Stimulated activated naive CD4-positive, alpha-beta T cell (primary cell): ENCODE measurements around the gene FAM50B.

Experiments
- DNase-seq, 6 experiments: peaks; one replicate each; lab custom pipeline; 2025; lab: John Stamatoyannopoulos, UW

FAM50B gene

DNA sequence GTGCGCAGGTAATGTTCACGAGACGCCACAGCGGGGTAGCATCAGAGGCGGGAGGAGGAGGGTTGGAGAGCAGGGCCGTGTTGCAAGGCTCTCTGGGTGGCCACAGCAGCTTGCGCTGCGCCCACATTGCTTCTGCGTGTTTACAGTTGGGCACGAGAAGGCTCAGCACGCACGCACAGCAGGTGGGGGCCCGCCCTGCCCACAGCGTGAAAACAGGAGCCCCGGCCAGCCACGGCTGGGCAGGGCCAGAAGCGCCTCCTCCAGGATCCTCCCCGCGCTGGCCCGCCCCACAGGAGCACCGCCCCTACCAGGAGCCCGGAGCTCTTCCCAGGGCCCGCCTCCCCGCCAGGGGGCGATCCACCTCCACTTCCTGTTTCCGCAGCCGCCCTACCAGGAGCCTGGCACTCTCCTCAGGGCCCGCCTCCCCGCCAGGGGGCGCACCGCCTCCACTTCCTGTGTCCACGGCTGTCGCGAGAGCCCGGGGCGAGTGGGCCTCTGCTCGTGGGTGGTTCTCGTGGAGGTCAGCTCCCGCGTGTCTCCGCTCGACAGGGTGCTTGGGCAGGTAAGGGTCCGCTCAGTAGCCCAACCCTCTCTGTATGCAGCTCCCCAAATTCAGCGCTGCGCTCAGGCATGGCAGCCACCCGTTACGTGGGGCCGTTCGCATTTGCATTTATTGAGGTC is at the start of gene FAM50B:
TSS of gene FAM50B (plus strand) at position 449 of the 681 bp plus-strand sequence. CDS start 439 bp downstream, outside the sequence.
- peak; percentile 83 to 93 (median 88) for DNase-seq

DNA sequence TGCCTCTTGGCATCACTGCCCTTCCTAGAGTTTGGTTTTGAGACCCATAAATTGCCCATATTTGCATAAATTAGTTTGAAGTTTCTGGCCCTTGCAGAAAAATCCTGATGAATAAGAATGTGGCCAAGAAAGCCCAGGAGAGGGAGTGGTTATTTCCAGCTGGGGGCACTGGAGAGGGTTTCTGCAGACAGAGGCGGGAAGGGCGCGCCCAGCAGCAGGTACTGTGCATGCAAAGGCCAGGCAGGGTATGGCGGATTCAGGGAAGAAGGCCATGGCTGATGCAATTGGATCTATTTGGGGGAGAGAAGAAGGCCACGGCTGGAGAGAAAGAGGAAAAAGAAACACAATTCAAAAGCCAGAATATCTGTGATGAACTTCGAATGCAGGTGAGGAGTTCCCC is 49.5 kb upstream of the FAM50B start:
- no peak for DNase-seq

DNA sequence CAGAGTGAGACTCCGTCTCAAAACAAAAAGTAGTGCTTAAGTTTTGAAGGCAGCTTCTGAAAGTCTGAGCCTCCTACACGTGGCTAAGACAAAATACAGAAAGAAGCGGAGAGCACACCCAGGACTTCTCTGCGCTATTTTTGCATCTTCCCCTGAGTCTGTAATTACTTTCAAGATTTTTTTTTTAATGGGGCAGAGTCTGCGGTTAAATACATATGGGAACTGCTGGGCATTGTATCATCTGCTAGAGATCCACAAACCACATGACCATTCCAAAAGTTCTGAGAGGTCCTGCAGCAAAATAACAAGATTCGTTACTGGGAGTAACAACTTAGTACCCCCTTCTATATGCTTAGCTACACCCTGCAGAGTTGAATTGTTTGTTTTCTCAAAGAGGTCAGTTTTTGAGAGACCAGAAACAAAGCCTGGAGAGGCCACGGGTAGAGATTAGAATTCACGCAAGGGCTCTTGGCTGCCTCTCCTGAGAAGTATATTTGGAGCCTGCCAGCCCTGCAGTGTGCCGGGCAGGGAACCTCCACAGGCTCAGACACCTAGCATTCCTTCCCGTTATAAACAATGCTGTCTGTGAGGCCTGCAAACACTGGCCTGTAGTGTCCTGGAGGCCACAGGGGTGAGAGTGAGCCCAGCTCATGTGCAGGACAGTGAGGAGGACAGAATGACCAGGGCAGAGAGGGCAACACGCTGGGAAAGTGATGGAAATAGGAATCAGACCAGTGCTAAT is 48.2 kb upstream of the FAM50B start:
- DNase-seq = no peak

GRCh38 chr6:3801960-3802359 is 47.2 kb upstream of the FAM50B start:
- DNase-seq = no peak

GRCh38 chr6:3803627-3804468 is 45.3 kb upstream of the FAM50B start:
- DNase-seq = no peak

GRCh38 chr6:3804964-3805363 is 44.2 kb upstream of the FAM50B start:
- DNase-seq = no peak

DNA sequence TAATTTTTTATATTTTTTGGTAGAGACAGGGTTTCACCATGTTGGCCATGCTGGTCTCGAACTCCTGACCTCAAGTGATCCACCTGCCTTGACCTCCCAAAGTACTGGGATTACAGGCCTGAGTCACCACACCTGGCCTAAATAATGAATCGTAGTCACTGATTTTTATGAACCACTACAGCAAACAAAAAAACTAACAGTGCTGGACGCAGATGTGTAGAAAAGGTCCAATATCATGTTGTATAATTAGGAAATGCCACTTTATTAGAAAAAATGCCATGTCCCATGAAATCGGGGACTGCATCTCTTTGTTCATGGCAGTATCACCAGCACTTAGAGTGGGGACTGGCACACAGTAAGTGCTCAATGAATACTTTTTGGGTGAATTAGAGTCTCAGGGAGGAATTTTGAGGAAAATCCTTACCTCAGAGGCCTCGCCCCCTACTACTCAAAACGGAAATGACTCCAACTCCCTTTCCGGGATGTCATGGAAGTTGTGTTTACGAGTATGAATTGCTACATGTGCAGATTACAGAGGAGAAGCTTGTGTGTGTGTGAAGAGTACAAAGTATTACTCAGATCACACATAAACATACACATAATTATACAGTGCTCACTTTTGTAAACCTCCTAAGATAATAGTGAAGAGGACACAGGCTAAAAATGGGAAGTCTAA is 43.6 kb upstream of the FAM50B start:
- no peak for DNase-seq

DNA sequence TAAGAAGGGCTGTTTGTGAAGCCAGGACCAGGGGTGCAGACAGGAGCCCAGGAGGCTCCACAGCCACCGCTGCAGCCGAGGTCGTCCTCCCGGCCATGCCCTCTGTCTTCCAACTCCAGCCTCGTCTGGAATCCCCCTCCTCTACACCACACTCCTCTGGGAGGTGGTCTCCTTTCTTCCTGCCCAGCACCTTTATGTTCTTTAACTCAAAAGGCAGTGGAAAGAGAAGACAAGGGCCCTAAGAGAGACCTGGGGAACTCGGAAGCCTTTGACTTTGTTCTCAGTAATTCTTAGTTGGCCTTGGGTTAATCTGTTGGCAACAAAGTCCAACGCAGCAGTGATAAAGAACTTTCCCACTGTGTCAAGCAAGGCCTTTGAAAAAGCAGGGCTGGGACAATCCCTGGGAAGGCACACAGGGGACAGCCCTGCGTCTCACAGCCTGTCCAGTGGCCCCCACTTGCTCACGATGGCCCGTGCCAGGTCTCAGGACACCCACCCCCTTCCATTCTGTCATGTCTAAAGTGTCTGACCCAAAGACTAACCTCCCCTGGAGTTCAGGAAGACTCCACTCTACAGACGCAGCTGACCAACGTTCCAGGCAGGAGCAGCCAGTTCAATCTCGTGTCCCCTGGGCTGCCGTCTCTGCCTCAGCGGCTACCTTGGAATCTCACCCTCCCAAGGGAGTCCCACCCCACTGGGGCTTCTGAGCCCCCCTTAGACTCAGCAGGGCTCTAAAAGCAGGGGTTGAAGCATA is 42.8 kb upstream of the FAM50B start:
- no peak for DNase-seq

DNA sequence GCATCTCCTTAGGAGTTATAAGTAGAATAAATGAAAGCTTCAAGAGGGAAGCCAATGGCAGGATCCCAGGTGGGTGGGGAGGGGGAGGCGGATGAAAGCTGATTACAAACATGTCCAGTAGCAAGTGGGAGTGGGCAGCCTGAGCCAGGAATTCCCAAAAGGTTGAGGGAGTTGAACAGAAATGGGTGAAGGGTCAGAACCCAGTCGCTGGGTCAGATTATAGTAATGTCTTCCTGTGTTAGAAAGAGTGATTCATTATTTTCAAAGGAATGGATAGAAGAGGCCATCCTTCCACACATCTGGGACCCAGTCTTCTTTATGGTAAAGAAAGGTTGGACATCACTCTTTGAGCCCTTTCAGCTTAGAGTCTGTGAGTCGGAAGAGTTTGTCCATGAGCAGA is 41.0 kb upstream of the FAM50B start:
- no peak for DNase-seq

GRCh38 chr6:3808759-3809514 is 40.2 kb upstream of the FAM50B start:
- DNase-seq = no peak

DNA sequence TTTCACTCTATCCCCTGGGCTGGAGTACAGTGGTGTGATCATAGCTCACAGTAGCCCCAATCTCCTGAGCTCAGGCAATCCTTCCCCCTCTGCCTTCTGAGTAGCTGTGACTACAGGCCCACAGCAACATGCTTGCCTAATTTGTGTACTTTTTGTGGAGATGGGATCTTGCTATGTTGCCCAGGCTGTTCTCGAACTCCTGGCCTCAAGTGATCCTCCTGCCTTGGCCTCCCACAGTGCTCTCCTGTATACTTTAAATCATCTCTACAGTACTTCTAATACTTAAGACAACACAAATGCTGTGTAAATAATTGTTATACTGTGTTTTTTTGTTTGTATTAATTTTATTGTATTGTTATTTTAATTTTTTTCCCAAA is 39.7 kb upstream of the FAM50B start:
- DNase-seq = no peak

DNA sequence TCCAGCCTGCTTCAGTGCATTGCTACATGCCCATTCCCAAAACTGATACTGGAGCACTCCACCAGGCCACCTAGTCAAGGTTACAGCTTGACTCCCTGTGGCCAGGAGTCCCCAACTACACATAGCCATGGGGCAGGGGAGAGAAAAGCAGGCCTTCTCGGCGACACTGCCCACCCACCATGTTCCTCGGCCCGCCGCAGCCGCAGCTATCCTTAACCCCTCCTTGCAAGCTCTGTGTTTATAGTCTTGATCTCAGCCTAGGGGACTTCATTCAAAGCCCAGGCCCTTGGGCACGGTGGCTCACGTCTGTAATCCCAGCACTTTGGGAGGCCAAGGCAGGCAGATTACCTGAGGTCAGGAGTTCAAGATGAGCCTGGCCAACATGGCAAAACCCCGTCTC is 39.2 kb upstream of the FAM50B start:
- no peak for DNase-seq

DNA sequence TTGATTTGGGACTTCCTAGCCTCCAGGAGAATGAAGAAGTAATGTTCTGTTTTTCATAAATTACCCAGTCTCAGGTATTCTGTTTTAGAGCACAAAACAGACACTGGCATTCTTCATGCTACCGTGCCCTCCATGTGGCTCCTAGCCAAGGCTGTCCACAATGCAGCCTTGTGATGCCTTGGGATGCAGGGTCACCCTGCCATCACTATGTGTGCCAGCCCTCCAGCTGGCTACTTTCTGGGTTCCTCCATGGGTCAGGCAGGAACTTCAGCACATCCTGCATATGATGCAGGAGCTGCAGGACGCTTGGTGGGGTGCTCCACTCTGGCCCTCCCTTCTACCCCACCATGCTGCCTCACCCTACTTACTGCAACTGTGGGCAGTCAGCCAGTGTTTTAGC is 38.0 kb upstream of the FAM50B start:
- DNase-seq = no peak

- DNase-seq = no peak
Observed at GRCh38 chr6:3812596-3812995, 36.6 kb upstream of the FAM50B start.

- DNase-seq = no peak
Observed at GRCh38 chr6:3813150-3813780, 35.9 kb upstream of the FAM50B start.

GRCh38 chr6:3813918-3814317 is 35.3 kb upstream of the FAM50B start:
- DNase-seq = no peak

- no peak for DNase-seq
Observed at GRCh38 chr6:3814539-3814938, 34.6 kb upstream of the FAM50B start.

GRCh38 chr6:3816251-3816650 is 32.9 kb upstream of the FAM50B start:
- no peak for DNase-seq

DNA sequence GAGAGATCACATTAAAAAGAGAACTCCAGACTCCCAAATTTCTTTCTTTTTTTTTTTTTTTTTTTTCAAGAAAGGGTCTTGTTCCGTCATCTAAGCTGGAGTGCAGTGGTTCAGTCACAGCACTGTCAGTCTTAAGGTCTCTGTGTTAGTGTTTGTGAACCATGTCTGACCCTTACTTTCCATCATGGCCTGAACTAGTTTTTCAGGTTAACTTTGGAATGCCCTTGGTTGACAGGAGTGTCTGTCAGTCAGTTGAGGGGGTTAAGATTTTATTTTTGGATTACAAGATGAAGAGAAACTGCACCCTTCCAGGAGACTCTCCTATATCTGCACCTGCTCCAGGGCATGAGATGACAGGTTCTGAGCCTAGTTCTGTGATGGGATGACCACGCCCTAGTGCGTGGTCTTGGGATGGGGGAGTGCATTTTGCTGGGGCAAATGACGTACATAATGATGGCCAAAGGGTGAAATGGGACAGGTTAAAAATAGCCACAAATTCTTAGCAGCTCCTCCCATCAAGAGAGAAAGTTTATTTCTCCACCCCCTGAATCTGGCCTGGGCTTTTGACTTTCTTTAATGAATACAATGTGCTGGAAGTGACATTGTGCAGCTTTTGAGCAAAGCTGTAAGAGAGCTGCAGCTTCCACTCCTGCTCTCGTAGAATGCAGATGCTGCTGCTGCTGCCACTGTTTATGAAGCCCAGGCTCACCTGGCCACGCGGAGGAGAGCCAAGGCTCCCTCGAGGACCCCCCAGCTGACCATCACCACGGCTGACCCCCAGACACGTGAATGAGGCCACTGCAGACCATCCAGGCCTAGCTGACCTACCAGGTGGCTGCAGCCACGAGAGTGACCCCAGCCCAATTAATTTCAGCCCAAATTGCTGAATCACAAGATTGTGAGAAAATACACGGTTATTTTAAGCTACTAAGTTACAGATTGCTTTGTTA is 29.7 kb upstream of the FAM50B start:
- no peak for DNase-seq
